Endometrial microvascular endothelial cells (primary cell): Measurements from ENCODE around the gene S100B. TPM values are rescaled to one million over a fixed set of nuclear protein-coding genes. Genes with fewer than 3 reads are reported as not detected.

Source experiments
- in situ Hi-C: cut with HindIII; loops from 2 replicates; pipeline ENCODE4 v1.10.0; 2017; ENCODE audit warnings: low sequenced_read_pairs, low pct_unique_long_range_greater_than_20kb; ENCODE audit errors: inconsistent ontology term
- total RNA-seq: library from RNA; depleted of rRNA; stranded (reverse); fragments of >200 nt; gene quantifications from one replicate; pipeline ENCODE4 v1.2.3, GENCODE V29; 2015; ENCODE audit errors: inconsistent ontology term

The S100B gene
- total RNA-seq, 1 donor from 2014 or later, result not detected

DNA sequence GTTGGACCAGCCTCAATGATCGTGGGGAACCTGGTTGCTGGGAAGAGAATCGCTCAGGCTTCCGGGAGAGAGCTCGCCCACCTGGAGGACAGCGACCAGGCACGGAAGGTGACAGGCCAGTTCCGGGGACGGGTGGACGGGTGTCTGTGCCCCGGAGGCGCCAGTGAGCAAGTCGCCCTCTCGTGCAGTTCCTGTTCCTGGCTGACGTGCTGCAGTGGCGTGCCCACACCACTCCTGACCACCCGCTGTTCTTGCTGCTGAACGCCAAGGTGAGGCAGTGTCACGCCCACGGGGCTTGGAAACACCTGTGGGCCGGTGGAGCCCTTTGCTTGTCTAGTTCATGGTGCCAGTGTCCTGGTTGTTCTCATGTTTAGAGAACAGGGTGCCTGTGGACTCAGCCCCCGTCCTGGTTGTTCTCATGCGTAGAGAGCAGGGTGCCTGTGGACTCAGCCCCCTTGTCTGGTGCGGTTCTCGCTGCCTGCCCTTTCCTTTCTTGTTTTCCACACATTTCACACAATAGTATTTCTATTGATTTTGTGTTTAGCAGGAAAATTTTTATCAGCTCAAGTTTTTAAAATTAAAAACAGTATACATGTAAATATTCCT lies 53.1 kb downstream of the S100B start:
- in situ Hi-C loops, result no loop called here

DNA sequence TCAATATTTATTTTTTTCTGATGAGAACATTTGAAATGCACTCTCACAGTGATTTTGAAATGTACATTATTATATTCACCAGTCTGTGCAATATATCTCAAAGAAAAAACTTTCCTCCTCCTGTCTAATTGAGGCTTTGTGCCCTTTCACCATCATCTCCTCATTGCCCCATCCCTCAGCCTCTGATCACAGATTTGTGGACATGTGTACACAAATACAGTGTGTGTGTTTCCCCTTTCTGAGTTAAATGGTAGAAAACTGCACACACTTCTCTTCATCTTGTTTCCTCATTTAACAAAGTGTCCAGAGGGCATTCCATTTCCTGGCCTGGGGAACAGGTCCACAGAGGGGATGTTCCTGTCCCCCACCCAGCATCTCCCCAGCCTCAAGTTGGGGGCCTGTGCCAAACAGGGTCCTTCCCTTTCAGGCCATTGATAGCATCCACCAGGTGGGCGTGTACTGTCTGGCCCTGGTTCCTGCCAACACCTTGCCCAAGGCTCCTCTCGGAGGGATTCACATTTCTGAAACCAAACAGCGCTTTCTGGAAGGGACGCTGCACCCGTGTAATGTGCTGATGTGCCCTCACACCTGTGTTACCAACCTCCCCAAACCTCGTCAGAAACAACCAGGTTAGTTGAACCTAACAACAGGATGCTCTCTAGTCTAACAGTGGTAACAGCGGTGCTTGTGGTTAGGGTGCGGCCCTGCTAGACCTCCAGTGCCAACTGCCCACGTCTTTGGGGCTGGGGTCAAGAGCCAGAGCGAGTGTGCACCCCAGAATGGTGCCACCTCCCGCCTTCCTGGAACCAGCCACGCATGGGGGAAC lies 54.6 kb downstream of the S100B start:
- in situ Hi-C loops, result no loop called here

DNA sequence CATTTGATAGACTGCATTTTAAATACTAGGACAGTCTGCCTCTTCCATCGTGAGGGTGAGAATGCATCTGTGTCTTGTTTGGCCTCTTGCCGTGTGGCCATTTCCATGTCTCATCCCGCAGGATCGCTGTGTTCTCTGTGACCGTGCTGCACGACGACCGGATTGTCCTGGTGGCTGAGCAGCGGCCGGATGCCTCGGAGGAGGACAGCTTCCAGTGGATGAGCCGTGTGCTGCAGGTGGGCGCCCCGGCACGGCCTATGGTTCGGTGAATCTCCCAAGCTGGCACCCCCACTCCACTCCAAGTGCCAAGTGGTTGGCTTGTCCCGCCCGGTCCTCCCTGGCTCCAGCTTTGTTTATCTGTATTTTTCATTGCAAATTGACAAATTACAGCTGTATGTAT lies 55.2 kb downstream of the S100B start:
- in situ Hi-C loops, result no loop called here

Other genes with a start within 250 kb of the S100B start
- gene DIP2A, start 146.2 kb downstream of the S100B start, total RNA-seq, result 28.9 TPM
- gene PRMT2, start 30.6 kb upstream of the S100B start, total RNA-seq, result 169 TPM